ENCODE data around the gene C6orf163. TPM values are rescaled to one million over a fixed set of nuclear protein-coding genes. Genes with fewer than 3 reads are reported as not detected.

Gene C6orf163
- total and polyA plus RNA-seq, 2 of the 13 experiments (the other 11 are each of a cell fraction or from before 2014, with no cell fraction given), result 0.62 to 1.8 TPM

- peak; percentile 65; the same call in 1 of the 2 replicates for TF ChIP-seq NR0B2 (CRISPR knock-in tag; IDR thresholded peaks at IDR 0.05)
- TF ChIP-seq ARID4A (CRISPR knock-in tag; IDR thresholded peaks at IDR 0.05; ENCODE audit: borderline replicate concordance), result peak; percentile 88
- no peak for TF ChIP-seq GTF2F1 (IDR thresholded peaks at IDR 0.05; ENCODE audit: low read length)
- TF ChIP-seq SALL2 (CRISPR knock-in tag; IDR thresholded peaks at IDR 0.05), result peak; percentile 98
- TF ChIP-seq ZBTB4 (CRISPR knock-in tag; IDR thresholded peaks at IDR 0.05; ENCODE audit: borderline replicate concordance), result no peak
- TF ChIP-seq ZNF142 (CRISPR knock-in tag; IDR thresholded peaks at IDR 0.05), result peak; percentile 83; the same call in 1 of the 2 replicates
- TF ChIP-seq ZNF768 (CRISPR knock-in tag; IDR thresholded peaks at IDR 0.05), result peak; percentile 77
- no peak for TF ChIP-seq U2AF2 (IDR thresholded peaks at IDR 0.05; ENCODE audit: low read depth, low read length)
- 0 out of 2 replicates have a peak, but pooled peaks have one; percentile 27 for TF ChIP-seq ZFP1 (CRISPR knock-in tag; IDR thresholded peaks at IDR 0.05)
- TF ChIP-seq RARG (CRISPR knock-in tag; IDR thresholded peaks at IDR 0.05; ENCODE audit: low read depth), result no peak
- TF ChIP-seq DPF2 (CRISPR knock-in tag; IDR thresholded peaks at IDR 0.05; ENCODE audit: borderline replicate concordance, low read depth), result no peak
- TF ChIP-seq ZNF629 (CRISPR knock-in tag; conservative IDR thresholded peaks at IDR 0.05), result peak; percentile 56; the same call in 1 of the 2 replicates
- no peak for TF ChIP-seq NPAS2 (CRISPR knock-in tag; IDR thresholded peaks at IDR 0.05; ENCODE audit: borderline replicate concordance)
- TF ChIP-seq ZNF780A (CRISPR knock-in tag; IDR thresholded peaks at IDR 0.05), result 0 out of 2 replicates have a peak, but pooled peaks have one; percentile 34
These were observed 22.1 kb upstream of the C6orf163 start, which contains the start of gene SMIM8 (continued) for GRCh38 chr6:87322304-87323212.
